ENCODE results near the gene DLX4.

The DLX4 gene

GRCh38 chr17:49989518-49989880 is 20.5 kb downstream of the DLX4 start:
- no peak for DNase-seq

GRCh38 chr17:49990331-49990730 is 21.3 kb downstream of the DLX4 start:
- DNase-seq = no peak

GRCh38 chr17:49990921-49991320 is 21.9 kb downstream of the DLX4 start:
- no peak for DNase-seq

DNA sequence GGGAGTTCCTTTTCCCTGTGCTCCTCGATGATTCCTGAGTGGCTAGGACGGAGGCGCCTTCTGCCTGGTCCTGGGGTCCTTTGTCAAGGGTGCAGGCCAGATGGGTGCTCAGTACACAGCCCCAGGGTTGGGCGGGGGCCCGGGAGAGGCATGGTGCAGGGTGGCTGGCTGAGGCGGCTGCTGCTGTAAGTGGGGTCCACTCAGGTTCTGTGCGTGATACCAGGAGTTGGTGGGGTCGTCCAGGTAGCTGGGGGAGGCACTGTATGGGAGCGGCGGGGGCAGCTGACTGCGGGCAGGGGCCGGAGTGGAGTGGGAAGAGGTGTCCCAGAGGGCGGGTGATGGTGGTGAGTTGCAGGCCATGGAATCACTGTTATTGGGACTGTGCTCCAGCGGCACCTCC is 22.4 kb downstream of the DLX4 start:
- DNase-seq = no peak

DNA sequence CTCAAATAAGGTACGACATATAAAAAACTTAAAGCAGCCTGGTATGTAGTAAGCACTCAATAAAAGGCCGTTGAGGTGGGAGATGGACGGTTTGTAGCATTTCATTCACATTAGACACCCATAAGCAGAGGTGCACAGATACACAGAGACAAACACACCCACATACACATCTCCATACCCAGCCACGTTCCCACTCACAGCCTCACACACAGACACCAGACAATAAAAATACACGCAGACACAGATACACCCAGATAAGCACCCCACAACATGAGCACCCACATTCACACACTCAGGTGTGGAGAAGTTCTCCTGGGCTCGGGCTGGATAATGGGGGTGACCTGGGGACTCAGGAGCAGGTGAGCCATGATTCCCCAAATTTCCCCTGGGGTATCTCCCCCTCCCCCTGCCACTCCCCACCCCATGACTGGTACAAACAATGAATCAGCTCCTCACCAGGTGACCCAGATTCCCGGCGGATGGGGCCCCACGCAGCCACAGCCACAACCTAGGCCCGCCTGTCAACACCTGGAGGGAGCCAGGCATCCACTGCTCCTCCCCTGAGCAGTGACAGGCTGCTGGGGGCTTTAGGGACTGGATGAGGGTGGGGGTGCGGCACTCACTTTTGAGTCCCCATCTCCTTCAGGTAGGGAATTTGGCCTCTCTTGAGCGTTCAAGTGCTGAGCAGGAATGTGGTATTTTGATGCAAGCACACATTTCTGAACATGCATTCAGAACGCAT is 23.4 kb downstream of the DLX4 start:
- no peak for DNase-seq

- DNase-seq = no peak
These were observed 24.0 kb downstream of the DLX4 start for GRCh38 chr17:49992933-49993422.

- DNase-seq = no peak
These were observed 24.6 kb downstream of the DLX4 start for GRCh38 chr17:49993423-49994060.

- no peak for DNase-seq
These were observed 25.4 kb downstream of the DLX4 start for GRCh38 chr17:49994085-49995054.

- peak; percentile 62 for DNase-seq
These were observed 26.2 kb downstream of the DLX4 start, which contains the start of gene DLX3 for GRCh38 chr17:49995055-49995738. Gene DLX3, minus strand, starts transcription at chr17:49995224. Its CDS starts 226 bp downstream, at chr17:49994998.

DNA sequence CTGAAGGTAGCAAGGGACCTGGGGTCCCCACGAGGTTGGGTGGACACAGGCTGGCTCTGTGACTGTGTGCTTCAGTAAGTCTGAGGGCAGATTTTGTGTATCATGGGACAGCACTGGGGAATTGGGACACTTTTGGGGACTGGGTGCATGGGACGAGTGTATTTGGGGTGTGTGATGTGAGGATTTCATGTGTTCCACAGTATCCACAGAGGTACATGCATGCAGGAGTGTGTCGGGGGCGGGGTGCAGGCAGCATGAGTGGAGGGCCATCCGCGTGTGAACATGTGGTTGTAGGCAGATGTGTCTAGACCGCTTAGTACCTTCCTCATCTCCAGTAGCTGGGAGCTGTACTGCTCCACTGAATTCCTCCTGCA is 27.1 kb downstream of the DLX4 start:
- no peak for DNase-seq

GRCh38 chr17:49996495-49997300 is 27.7 kb downstream of the DLX4 start:
- DNase-seq = peak; percentile 13

DNA sequence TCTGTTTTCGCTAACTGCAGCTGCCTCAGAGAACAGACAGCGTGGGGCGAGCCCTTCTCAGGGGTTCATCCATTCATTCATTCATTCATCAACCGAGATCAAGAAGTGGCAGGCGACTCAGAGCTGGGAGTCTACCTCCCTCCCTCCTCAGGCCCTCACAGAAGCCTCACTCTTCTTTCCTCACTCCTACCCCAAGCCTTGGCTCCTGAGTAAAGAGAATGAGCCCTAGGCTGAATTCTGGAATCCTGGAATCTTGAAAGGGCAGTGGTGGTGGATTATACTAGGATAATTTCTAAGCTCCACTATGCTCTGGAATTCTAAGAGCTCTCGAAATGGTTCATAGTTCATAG is 28.3 kb downstream of the DLX4 start:
- no peak for DNase-seq

DNA sequence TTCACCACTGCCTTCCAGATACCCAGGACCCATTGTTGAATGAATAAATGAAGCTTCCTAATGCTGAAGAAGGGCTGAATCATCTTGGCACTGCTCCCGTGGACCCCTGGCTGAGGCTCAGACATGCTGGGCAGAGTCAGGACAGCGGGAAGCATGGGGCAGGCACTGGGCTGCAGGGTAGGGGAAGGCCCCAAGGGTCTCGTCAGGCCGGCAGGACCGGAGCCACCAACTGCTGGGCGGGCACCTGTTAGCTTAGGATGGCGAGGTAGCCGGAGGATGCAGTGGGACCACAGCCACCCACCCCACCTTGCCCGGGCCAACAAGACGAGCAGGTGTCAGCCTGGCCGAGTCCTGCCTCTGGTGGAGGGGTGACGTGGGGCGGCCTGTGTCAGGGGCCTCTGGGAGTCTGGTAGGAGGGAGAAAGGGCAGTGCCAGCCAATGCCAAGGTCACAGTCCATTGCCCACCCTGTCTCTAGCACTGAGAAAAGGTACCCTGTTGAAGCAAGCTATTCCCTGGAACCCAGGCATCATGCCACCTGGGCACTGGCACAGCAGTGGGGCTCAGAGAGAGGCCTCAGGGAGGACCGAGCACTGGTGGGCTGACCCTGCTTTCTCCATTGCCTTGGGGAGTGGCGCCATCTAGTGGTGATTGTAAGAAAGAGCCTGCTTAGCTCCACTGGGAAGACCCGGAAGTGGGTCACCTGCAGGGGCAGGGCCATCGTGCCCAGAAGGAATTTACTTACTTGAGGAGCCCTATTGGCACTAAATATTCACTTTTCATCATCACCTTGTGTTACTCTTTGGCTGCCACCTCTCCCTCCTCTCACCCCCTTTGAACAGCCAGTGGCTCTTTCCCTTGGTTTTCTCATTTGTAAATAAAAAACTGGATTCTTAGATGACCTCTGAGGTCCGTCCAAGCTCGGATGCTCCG is 29.0 kb downstream of the DLX4 start:
- peak; percentile 47 for DNase-seq

DNA sequence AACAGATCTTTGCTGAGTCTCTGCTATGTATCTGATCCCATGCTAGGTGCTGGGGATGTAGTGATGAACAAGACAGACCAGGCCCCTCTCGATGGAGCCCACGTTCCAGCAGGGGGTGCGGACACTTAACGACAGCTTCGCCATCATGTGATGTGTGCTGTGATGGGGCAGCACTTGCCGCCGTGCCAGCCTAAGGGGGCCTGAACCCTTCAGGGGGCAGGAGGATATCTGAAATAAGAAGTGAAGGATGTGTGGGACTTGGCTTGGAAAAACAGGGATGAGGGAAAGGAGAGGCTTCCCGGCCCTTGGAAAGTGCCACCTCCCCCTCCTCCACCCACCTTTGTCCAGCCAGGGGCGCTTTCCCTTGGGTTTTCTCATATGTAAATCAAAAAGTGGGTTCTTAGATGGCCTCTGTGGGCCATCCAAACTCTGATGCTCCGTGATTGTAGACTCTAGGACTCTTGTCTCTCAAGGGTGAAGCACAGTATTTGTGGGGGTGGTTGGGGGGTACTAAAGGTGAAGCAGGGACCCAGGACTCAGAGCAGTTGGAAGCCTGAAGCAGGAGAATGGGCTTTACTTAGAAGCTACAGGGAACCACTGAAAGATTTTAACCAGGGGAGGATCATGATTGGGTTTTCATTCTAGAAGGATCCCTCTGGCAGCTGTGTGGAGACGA is 30.0 kb downstream of the DLX4 start:
- no peak for DNase-seq

DNA sequence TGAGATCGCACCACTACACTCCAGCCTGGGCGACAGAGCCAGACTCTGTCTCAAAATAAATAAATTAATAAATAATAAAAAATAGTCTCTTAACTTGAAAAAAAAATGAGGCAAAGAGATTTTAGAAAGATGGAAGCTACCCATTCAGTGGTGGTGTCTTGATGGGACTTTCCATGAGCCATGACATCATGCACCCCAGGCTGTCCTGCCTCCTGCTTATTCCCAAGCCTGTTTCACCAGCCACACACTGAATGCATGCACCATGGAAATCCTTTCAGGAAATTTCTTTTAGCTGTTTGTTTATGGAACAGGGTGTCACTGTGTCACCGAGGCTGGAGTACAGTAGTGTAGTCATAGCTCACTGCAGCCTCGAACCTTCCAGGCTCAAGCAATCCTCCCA is 34.9 kb downstream of the DLX4 start:
- DNase-seq = no peak

DNA sequence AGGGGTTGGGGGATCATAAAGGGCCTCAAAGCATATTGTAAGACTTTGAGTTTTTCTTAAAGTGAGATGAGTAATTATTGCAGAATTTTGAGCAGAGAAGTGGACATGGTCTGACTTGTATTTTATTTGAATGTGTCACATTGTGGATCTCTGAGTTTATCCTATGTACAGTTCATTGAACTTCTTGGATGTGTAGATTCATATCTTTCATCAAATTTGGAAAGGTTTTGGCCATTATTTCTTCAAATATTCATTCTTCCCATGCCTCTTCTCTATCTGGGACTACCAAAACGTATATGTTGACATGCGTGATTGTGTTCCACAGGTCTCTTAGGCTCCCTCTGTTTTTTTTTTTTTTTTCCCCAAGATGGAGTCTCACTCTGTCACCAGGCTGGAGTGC is 40.3 kb downstream of the DLX4 start:
- DNase-seq = no peak

DNA sequence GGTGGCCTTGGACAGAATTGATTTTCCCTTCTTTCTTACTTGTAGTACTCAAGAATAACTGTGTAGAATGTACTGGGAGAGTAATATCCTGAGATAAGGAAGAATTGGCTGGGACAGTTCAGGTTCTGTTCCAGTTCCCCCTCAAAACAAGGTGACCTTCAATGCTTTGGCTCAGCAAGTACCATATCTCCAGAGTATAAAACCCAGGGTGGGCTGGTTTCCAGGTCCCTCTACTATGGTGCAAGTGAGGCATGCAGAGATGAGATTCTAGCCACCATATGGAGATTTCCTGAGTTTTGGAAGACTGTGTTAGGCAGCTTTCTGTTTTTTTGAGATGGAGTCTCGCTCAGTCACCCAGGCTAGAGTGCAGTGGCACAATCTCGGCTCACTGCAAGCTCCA is 44.1 kb downstream of the DLX4 start:
- DNase-seq = no peak

- DNase-seq = no peak
These were observed 45.6 kb downstream of the DLX4 start for GRCh38 chr17:50014471-50015088.

DNA sequence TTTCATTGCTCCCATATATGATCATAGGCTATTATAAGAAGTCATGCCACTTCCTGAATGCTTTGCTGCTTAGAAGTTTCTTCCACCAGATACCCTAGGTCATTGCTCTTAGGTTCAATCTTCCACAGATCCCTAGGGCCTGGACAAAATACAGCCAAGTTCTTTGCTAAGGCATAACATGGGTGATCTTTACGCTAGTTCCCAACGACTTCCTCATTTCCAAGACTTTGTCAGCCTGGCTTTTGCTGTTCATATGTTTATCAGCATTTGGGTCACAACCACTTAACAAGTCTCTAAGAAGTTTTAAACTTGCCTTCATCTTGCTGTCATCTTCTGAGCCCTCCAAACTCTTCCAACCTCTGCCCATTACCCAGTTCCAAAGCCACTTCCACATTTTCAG is 46.2 kb downstream of the DLX4 start:
- no peak for DNase-seq

- no peak for DNase-seq
These were observed 49.9 kb downstream of the DLX4 start for GRCh38 chr17:50018909-50019308.
